ENCODE results near the gene RBM45. TPM values are rescaled to one million over a fixed set of nuclear protein-coding genes. Genes with fewer than 3 reads are reported as not detected.

The RBM45 gene
- total RNA-seq, 1 experiment from 2014 or later = 12.7 TPM

DNA sequence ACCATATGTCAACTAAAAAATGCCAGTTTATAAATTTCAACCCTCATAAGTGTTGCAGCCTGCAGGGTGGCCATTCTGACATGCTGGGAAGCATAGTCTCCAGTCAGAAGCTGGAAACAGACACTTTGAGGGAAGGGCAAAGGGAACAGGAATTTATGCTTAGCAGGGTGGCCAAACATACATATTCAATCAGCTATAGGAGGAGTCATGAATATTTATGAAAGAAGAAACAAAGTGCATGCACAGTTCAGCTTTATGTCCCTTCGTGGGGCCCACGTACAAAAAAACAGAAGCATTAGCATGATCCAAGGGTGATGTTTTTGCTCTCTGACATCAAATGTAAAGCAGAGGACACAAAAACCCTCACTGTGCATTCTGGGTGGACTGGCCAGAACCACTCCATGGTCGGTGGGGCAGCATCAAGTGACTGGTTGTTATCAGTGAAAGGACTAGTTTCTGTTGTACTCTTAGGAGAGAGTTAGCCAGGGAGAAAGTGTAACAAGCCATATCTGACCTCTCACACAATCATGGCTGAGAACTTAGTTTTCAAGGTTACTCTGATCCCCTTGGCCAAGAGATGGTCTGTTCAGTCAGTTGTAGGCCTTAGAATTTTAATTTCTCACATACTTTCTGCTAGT is 29.7 kb upstream of the RBM45 start:
- no peak overlapping the region for H3K27ac Mint-ChIP-seq (ENCODE audit: low read depth, unreplicated experiment)
- no TSS peak for BruUV-seq (replicated peaks)
- TF ChIP-seq, protein P1, sequence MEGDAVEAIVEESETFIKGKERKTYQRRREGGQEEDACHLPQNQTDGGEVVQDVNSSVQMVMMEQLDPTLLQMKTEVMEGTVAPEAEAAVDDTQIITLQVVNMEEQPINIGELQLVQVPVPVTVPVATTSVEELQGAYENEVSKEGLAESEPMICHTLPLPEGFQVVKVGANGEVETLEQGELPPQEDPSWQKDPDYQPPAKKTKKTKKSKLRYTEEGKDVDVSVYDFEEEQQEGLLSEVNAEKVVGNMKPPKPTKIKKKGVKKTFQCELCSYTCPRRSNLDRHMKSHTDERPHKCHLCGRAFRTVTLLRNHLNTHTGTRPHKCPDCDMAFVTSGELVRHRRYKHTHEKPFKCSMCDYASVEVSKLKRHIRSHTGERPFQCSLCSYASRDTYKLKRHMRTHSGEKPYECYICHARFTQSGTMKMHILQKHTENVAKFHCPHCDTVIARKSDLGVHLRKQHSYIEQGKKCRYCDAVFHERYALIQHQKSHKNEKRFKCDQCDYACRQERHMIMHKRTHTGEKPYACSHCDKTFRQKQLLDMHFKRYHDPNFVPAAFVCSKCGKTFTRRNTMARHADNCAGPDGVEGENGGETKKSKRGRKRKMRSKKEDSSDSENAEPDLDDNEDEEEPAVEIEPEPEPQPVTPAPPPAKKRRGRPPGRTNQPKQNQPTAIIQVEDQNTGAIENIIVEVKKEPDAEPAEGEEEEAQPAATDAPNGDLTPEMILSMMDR (IDR thresholded peaks at IDR 0.05; ENCODE audit: unreplicated experiment) = no peak
- no peaks in the 10 kb centered on the region for H3K27me3 Mint-ChIP-seq (ENCODE audit: insufficient read depth, unreplicated experiment)
- DNase-seq (ENCODE audit: unreplicated experiment) = no peak
- ChIA-PET CTCF (no interaction called here), POLR2A (no interaction called here)
- H3K4me3 Mint-ChIP-seq (ENCODE audit: unreplicated experiment) = no peak overlapping the region
- H3K9me3 Mint-ChIP-seq (ENCODE audit: unreplicated experiment) = no peaks in the 10 kb centered on the region
- H3K4me1 Mint-ChIP-seq (ENCODE audit: insufficient read depth, unreplicated experiment) = no peaks in the 10 kb centered on the region
- intact Hi-C loops (cut with micrococcal nuclease) = no loop called here
- H3K36me3 Mint-ChIP-seq (ENCODE audit: insufficient read depth, unreplicated experiment) = no peaks in the 10 kb centered on the region

DNA sequence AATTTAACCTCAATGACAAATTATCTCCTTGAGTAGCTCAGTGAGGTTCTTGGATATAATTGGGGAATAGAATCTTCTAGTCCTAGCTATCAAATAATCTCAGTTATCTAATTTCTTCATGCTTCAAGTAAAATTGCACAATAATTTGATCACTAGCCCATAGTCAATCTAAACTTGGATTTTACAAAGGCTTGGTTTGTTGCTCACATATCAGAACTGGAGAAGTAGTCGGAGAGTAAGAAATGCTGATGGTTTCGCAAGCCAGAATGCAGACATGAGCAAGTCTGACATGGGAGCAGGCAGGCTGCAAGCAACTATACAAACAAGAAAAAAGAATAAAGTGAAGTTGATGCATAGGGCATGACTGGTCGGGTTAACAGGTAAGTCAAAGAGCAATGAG is 28.0 kb upstream of the RBM45 start:
- CTCF ChIA-PET = interaction anchor here (0.5 to 1.1 kb wide), 2 partner anchors 42 to 331 kb away, joined by 3 to 4 read pairs; no protein-coding TSS in a partner anchor
- no TSS peak for BruUV-seq (replicated peaks)
- H3K9me3 Mint-ChIP-seq (ENCODE audit: unreplicated experiment) = no peaks in the 10 kb centered on the region
- intact Hi-C loops (cut with micrococcal nuclease) = no loop called here
- TF ChIP-seq, protein P1 (IDR thresholded peaks at IDR 0.05; ENCODE audit: unreplicated experiment) = no peak
- no peak for DNase-seq (ENCODE audit: unreplicated experiment)
- H3K4me1 Mint-ChIP-seq (ENCODE audit: insufficient read depth, unreplicated experiment) = no peaks in the 10 kb centered on the region
- no peaks in the 10 kb centered on the region for H3K36me3 Mint-ChIP-seq (ENCODE audit: insufficient read depth, unreplicated experiment)
- no peaks in the 10 kb centered on the region for H3K27me3 Mint-ChIP-seq (ENCODE audit: insufficient read depth, unreplicated experiment)
- H3K4me3 Mint-ChIP-seq (ENCODE audit: unreplicated experiment) = no peak overlapping the region
- POLR2A ChIA-PET = interaction anchor here (1.5 kb wide), 1 partner anchor 29 kb away, joined by 5 read pairs; no protein-coding TSS in a partner anchor
- H3K27ac Mint-ChIP-seq (ENCODE audit: low read depth, unreplicated experiment) = no peak overlapping the region

DNA sequence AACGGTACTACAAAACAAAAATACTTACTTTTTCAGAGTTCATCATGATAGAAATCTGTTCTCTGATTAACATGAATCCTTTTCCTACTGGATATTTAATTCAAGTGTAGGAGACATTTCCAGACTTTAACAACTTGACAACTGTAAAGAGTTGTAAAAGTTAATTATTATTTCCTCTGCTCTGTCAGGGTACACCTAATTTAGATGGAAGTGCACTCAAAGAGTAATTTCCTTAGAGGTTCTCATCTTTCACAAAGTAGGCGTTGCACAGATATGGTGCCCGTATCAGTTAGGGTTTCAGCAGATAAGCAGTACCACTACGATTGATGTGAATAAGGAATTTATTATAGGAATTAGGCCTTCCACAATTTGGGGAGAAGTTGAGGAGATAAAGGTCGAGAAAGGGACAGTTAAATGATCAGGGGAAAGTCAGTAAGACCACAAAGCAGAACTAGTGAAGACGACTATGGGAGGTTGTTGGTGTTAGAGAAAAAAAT is 23.4 kb upstream of the RBM45 start:
- Mint-ChIP-seq H3K4me3 (ENCODE audit: unreplicated experiment) (no peak overlapping the region), H3K36me3 (ENCODE audit: insufficient read depth, unreplicated experiment) (no peaks in the 10 kb centered on the region), H3K27ac (ENCODE audit: low read depth, unreplicated experiment) (no peak overlapping the region), H3K27me3 (ENCODE audit: insufficient read depth, unreplicated experiment) (no peaks in the 10 kb centered on the region), H3K9me3 (ENCODE audit: unreplicated experiment) (no peaks in the 10 kb centered on the region), H3K4me1 (ENCODE audit: insufficient read depth, unreplicated experiment) (no peaks in the 10 kb centered on the region)
- TF ChIP-seq, protein P1 (IDR thresholded peaks at IDR 0.05; ENCODE audit: unreplicated experiment) = no peak
- ChIA-PET POLR2A (interaction anchor here (0.6 kb wide), 1 partner anchor 26 kb away, joined by 3 read pairs; no protein-coding TSS in a partner anchor), CTCF (interaction anchor here (1.6 kb wide), 2 partner anchors 12 to 23 kb away, joined by 4 to 5 read pairs; no protein-coding TSS in a partner anchor)
- no TSS peak for BruUV-seq (replicated peaks)
- intact Hi-C loops (cut with micrococcal nuclease) = no loop called here
- DNase-seq (ENCODE audit: unreplicated experiment) = no peak

DNA sequence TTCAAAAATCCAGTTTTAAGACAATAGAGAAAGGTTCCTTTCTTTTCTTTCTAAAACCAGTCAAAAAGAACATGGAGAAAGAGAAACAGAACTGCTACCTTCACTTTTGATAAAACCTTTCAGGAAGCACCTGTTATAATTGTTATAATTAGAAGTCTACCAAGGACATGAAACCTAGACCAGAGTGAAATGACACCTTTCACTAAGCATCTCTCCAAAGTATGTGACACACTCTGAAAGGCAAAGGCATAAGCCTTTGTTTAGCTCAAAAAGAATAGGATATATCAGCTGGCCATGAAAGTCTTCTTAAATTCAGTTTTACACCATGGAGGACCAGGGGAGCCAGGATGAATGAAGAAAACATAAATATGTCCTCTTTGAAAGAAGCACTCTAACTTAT is 18.8 kb upstream of the RBM45 start:
- Mint-ChIP-seq H3K9me3 (ENCODE audit: unreplicated experiment) (no peaks in the 10 kb centered on the region), H3K4me3 (ENCODE audit: unreplicated experiment) (no peak overlapping the region), H3K36me3 (ENCODE audit: insufficient read depth, unreplicated experiment) (no peaks in the 10 kb centered on the region), H3K27me3 (ENCODE audit: insufficient read depth, unreplicated experiment) (no peaks in the 10 kb centered on the region), H3K4me1 (ENCODE audit: insufficient read depth, unreplicated experiment) (no peaks in the 10 kb centered on the region), H3K27ac (ENCODE audit: low read depth, unreplicated experiment) (no peak overlapping the region)
- TF ChIP-seq, protein P1 (IDR thresholded peaks at IDR 0.05; ENCODE audit: unreplicated experiment) = no peak
- BruUV-seq (replicated peaks) = no TSS peak
- intact Hi-C loops (cut with micrococcal nuclease) = no loop called here
- CTCF ChIA-PET = no interaction called here
- POLR2A ChIA-PET = no interaction called here
- no peak for DNase-seq (ENCODE audit: unreplicated experiment)

Measured in MCF 10A (cell line).